GM18907 (cell line): ENCODE results near the gene GCSAML.
"Not testable (repeated sequence)": the region's sequence is repeated elsewhere in the genome, so short reads cannot be mapped to it uniquely, and the experiment has no call there.

Source experiments
- ATAC-seq: cut with Tn5 transposase; IDR thresholded peaks from one replicate; pipeline ENCODE4 v1.9.1; 2021; ENCODE audit warnings: mild to moderate bottlenecking, moderate library complexity; ENCODE audit not compliant: unreplicated experiment

Gene GCSAML

DNA sequence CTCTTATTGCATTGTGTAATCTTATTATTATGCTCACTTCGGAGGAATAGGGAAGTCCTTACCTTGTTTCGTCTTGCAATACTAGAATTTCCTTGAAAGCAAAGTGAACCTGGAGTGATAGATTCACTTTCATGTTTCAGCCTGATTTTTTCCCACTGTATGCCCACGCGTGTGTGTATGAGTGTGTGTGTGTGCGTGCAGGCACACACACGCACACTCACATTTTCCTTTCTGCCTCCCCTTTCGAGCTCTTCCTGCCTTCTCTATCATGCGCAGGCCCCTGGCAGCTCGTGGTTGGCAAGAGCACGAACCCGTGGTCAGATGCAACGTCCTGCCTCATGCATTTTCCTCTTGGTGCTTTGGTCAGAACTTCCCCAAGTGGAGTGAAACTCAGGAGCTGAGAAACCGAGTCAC is at the start of gene GCSAML:
Gene GCSAML, plus strand, starts transcription at position 366 of the 414 bp plus-strand sequence. CDS start 58 bp downstream, outside the sequence.
- ATAC-seq, result no peak

DNA sequence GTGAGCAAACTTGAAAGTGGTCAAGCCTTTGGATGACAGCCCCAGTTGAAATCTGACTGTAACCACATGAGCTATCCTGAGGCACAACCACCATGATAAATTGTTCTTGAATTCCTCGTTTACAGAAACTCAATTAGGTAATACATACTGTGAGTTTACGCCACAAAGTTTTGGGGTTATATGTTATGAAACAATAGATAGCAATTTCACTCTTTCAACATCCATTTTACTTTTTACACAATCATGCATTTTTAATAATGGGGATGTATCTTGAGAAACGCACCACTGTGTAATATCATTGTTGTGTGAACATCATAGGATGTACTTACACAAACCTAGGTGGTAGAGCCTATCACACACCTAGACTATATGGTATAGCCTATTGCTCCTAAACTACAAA is 48.1 kb upstream of the GCSAML start:
- no peak for ATAC-seq

DNA sequence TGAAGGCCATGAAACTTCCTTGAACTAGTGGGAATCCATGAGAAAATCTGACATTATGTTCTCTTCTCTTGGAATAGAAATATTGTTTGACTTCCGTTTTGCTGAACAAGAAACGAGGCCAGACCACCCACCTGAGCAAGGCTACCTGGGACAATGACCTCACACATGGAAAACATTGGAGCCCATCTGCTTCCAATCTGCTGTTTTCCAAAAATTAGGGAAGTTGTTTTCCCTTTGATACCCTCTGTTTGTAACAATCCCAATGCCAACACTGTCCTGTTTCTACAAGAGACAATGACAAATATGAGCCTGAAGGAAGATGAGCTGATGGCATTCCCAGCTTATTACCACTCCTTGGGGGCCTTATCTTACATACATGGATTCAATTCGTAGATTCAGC is 42.1 kb upstream of the GCSAML start:
- ATAC-seq, result no peak

DNA sequence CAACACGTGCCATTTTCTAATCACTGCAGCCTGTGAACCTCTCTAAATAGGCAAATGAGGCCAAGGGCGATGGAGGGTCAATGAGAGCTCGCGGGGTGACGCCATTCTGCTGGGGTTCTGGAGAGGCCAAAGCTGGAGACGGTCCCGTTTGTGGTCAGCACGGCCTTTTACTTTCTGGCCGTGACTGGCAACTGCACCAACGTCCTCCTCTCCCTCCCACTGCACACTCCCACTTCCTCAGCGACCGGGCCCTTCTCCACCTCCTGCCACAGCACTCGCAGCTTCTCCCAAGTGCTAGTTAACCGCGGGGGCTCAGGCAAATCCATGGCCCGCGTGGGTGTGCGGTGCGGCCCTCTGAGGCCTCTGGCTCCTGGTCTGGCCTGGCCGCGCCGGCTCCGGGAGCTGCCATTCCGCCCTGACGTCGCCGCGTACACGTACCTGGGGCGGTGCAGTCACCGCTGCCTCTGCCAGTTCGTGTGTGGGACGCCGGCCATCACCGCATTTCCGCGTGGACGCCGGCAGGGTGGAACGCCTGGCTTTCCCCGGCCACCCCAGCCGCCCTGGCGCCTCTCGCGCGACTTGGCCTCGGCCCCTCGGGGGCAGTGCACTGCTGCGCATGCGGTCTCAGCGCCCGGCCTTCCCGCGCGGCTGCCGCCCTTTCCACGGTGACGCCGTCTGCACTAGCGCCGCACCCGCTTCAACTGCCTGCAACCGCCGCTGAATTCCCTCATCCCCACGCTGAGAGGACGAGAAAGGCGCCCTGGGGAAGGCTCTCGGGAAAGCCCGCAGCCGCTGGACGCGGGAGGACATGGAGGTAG is 30.9 kb upstream of the GCSAML start:
- no peak for ATAC-seq

DNA sequence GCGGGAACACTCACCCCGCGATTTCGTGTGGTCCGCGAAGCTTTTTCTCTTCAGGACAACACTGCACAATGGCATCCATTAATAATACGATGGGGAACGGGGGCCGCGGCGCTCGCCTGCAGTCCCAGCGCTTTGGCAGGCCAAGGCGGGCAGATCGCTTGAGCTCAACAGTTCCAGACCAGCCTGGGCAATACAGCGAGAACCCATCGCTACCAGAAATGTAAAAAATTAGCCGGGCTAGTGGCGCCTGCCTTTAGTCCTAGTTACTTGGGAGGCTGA is 30.4 kb upstream of the GCSAML start:
- no peak for ATAC-seq

DNA sequence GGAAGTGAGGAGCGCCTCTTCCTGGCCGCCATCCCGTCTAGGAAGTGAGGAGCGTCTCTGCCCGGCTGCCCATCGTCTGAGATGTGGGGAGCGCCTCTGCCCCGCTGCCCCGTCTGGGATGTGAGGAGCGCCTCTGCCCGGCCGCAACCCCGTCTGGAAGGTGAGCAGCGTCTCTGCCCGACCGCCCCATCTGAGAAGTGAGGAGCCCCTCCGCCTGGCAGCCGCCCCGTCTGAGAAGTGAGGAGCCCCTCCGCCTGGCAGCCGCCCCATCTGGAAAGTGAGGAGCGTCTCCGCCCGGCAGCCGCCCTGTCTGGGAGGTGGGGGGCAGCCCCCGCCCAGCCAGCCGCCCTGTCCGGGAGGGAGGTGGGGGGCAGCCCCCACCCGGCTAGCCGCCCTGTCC is 27.0 kb upstream of the GCSAML start:
- ATAC-seq, result not testable (repeated sequence)

DNA sequence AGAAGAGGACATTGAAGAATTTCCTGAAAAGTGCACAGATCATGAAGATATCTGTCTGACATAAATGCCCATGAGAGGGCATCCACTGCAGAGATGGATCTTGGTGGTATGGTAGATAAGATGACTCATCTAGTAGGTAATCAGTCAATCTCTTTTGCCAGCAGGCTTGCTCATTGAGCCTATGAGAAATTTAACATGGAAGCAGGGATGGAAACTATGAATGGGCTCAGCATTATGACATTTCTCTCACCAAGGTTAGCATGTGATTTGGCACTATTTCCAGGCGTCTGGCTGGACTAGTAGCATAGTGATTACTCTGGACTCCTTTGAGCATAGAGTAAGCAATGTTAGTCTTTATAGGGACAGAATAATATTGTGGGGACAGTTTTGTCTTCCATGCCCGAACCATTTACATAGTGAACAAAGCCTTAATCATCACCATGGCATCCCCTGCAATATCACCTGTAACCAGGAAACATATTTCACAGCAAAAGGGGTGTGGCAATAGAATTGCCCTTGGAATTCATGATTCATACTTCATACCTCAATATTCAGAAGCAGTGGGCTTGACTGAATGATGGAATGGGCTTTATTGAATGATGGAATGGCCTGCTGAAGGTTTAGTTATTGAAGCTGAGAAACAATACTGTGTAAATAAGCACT is 20.0 kb upstream of the GCSAML start:
- no peak for ATAC-seq

DNA sequence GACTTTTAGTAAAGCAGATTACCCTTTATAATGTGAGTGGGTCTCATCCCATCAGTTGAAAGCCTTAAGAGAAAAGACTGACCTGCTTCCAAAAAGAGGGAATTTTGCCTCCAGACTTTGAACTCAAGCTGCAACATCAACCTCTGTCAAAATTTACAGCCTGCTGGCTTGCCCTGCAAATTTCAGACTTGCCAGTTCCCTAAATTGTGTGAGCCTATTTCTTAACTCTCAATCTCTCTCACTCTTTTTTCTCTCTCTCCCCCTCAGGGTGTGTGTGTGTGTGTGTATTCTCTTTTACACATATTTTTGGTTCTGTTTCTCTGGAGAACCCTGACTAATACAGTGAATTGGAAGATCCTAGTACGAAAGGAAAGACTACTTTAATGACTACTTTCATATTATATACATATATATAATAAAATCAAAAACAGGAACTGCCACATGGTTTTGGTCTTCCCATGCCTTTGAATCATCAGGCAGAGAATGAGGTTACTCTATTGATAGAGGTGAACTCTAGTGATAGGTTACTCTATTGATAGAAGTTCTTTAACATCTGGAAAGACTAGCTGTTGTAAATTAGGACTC is 19.1 kb upstream of the GCSAML start:
- no peak for ATAC-seq

DNA sequence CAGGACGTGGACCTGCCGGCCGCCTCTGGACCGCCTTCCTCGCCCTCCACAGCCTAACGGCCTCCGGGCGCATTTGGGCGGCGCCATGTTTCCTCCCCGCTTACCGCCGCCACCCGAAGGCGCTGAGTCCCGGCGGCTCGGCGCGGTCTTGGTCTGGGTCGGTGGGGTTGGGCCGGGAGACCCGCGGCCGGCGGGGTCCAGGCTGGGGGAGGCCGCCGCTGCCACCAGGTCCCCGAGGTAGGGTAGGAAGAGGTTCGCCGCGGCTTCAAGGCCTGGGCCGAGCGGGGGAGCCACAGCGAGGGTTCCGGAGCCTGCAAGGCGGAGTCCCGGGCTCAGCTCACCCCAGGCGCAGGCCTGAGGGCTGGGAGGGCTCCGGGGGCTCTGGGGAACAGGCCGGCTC is 18.1 kb upstream of the GCSAML start:
- no peak for ATAC-seq

DNA sequence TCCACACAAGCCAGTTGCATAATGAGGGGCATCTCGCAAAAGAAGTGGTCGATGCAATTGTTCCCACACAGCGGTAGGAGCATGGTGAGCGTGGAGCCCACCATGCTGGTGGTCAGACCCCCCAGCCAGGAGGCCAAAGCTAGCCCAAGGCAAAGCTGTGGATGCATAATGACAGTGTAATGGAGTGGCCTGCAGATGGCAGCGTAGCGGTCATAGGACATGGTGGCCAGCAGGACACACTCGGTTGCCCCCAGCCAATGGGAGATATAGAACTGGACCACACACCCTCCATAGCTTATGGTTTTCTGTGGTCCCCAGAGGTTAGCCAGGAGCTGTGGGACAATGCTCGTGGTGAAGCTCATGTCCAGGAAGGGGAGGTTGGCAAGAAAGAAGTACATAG is 17.0 kb upstream of the GCSAML start:
- no peak for ATAC-seq

DNA sequence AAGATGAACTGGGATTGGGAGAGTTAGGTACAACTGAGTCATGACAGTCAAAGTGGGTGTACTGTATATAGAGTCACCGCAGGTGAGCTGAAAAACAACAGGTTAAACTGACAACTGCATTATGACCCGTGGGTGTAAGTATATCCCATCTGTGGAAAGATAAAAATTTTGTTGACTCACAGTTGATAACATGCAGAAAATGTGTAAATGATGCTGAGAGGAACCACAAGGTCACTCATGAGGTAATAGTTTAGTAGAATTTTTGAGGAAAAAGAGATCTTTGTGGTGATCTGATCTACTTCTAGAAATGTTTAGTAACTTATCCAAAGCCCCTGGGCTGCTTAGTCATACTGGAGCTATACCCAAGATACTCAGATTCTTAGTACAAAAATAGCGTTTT is 13.5 kb upstream of the GCSAML start:
- ATAC-seq, result no peak

DNA sequence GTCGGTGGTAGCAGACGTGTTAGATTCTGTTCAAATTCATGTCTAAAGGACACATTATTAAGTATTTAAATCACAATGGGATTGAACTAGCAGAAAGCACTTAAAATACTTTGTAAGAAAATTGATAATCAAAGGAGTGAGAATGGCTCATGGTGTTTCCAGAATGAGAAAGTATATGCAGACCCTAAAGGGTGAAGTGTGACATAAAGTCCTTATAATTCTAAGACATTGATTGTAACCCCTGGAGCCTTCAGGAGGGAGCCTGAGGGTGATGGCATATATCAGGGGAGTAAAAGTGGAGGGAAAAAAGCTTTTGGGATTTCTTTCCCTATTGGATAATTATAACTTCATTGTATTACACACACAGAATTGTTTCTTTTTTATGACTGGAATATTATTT is 12.6 kb upstream of the GCSAML start, which contains the start of gene OR2C3:
Gene OR2C3, minus strand, starts transcription at position 101 of the 400 bp plus-strand sequence. CDS start 3,929 bp downstream, outside the sequence.
- no peak for ATAC-seq

DNA sequence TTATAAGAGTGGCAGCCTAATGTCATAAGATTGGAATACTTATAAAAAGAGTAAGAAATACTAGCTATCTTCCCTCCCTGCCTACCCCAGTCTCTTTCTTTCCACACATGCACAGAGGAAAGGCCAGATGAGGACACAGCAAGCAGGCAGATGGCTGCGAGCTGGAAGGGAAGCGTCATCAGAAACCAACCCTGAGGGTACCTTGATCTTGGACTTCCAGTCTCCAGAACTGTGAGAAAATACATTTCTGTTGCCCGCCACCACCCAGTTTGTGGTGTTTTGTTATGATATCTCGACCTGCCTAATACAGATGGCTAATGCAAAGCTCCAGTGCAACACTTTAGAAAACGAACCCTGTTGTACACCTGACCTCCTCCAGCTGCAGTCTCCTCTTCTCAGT is 10.4 kb upstream of the GCSAML start:
- ATAC-seq, result no peak

DNA sequence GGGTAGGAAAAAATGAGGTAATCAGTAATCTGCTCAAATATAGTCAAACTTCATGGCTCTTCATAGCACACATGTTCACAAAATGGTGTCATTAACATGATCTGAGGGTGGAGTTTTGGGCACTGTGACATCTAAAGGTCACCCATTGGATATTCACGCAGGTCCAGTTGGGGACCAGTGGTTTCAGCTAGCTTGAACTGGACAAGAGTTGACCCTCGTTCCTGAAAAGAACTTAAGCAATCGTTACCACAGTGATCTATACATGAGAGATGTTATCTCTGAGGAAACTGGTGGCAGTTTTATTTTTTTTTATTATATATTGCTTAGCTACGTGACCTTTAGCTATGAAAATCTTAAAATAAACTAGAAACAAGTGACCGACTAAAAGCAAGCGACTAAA is 9.7 kb upstream of the GCSAML start:
- no peak for ATAC-seq

DNA sequence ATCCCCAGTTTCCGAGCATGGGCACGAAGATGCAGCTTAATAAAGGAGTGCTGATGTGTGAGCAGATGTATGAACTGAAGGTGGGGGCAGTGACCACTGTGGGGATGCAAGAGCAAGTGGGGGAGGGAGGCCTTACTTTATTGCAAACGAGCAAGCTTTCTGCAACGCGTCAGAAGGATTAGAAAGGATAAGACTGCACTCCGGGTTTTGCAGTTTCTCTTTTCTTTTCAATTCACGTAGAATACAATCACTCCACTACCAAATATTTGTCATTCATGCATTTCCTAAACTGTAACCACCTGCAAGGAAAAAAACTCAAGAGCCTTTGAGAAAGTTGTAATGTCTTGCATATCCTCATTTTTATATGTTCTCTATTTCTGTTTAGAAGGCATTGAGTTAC is 8.4 kb upstream of the GCSAML start:
- ATAC-seq, result no peak

DNA sequence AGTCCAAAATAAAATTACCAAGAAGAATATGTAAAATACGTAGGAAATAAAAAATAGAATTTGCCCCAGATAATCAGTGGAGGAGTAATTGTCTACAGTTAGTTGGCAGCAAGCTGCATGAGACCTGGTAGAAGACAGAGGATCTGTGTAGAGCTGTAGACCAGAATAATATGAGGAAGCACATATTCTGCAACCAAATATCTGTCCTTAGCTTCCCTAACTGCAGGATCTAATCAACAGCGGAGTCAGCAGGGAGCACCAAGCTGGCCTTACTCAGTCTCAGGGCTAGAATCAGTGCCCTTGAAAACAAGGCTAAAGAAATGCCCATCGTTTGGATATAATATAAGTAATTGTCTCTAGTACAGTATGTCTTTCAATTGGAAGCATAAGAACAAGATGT is 6.1 kb upstream of the GCSAML start:
- no peak for ATAC-seq

DNA sequence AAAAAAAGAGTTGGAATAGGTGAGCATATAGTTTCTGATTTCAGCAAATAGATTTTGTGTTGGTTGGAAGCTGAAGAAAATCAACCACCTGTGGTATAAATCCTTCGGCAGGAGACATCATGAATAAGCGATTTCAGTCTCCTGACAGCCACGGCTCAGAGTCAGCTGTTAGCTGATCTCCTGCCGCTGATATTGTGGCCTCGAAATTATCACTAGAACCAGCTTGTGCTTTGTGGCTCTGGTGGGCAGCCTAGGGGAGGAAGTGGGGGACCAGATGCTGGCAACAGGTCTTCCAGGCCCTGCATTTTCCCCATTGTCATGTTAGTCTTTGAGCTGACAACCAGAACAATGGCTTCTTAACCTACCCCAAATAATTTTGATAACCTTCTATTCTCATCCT is 842 bp upstream of the GCSAML start:
- ATAC-seq, result no peak

DNA sequence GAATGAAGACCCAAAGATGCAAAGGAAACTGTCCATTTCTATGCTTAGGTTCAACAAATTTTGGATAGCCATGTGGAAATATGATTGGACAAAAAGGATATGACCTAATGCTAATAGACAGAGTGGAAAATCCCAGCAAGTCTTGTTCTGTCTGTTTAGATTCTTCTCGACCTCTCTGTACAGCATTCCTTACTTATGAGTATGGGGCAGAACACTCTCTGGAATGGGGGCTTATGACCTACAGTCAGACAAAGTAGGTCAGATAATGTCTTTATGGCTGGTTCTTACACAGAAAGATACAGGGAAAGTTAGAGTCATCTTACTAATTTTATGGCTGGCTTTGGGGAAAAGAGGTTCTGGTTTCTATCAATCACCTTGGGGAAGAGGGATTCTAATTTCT is 2.8 kb downstream of the GCSAML start:
- ATAC-seq, result no peak

DNA sequence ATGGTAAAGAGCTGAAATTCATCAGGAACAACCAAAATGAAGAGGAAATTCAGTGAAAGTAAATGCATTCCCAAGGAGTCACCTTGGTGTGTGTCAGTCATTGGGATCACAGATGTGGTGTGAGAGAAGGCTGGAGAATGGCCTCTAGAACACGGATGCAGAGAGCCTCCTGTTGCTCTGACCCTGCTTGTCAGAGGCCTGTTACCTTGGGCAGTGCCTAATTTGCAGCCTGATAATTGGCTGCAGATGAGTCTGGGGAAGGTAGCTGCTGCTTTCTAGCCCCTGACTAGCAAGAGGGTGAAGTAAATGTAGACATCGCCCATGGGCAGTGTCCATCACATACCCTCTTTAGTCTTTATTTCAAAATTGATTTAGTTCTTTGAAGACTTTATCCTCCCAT is 3.3 kb downstream of the GCSAML start:
- ATAC-seq, result no peak

DNA sequence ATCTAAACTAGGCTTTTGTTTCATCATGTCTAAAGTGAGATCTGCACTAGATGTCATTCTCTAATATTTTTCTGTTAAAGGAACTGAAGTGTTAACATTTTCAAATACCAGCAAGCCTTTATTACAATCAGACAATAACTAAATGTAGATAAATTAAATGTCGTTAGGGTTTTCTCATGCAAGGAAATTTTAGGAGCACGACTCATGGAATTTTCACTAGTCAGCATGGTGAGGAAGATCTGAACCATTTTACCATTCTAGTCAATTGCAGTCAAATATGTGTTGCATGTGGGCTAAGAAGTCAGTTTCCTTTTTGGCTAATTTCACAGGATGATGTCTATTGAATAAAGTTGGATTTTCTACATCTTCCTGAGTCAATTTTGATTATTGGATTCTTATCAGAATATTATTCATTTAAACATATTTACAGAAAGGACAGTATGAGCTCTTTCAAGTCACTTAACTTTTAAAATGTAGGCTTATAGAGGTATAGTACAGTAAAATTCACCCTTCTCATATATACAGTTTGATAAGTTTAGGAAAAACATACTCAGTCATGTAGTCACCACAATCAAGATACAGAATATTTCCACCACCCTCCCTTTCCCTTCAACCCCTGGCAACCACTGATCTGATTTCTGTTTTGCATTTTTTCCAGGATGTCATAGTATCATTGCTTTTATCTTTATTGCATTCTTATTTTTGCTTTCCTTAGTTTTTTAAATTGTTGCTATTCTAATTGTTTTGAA is 9.2 kb downstream of the GCSAML start:
- no peak for ATAC-seq

DNA sequence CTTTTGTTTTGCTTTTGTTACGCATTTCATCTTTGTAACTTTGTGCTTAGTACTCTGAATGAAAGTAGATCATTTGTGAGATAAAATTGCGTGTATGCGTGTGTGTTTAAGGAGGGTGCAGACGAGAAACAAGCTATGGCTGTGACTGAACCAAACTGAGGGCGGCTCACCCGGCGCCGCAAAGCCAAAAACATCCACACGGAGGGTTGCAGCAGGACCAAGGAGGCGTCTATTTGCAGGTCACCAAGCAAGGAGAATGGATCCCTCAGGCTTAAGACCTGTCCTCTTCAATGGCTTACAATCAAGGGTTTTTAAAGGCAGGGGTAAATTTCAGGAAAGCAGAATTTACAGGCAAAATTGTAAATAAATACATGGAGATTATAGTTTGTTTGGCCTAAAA is 12.8 kb downstream of the GCSAML start:
- no peak for ATAC-seq

DNA sequence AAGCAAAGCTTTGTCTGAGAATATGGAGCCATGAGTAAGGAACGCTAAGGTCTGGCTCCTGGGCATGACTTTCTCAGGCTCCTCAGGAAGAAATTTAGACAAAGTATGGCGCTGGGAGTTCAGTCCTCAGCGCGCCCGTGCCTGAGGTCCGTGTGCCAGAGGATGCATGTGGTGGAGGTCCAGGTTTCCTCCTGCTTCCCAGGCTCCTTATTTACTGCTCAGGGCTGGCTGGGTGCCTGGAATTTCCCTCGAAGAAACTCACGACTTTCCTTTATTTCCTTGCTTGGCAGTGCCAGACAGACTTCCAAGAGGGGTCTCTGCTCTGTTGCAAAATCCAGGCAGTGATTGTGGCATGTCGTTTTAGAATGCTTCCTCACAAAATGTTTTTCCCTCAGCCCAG is 13.3 kb downstream of the GCSAML start:
- ATAC-seq, result no peak
